ENCODE data around the gene MLLT3. TPM values are rescaled to one million over a fixed set of nuclear protein-coding genes. Genes with fewer than 3 reads are reported as not detected.

MLLT3 gene
- total and polyA plus RNA-seq, 2 donors (not counting 3 experiments of a cell fraction or from before 2014, with no cell fraction given): 6.1 to 10.0 TPM

DNA sequence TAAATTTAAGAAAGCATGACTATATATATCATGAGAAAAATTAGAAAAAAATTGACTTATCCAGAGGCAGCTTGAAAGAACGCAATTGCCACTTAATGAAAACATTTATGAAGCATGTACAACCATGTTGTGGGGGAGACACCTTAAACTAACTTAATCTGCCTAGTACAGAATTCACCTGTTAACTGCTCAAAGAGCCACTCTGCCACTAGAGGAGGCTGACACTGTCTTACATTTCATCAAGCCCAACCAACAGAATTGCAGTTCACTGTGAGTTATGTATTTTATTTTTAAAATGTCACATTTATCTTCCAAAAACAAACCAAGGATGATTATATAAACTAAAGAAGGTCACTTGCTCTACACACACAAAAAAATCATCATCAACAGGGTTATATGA lies 252.9 kb downstream of the MLLT3 start:
- Histone ChIP-seq H4K20me1 (replicated peaks; ENCODE audit: control insufficient read depth, extremely low read depth, insufficient read depth, low read length) (no peaks in the 10 kb centered on the region), H3K4me1 (ENCODE audit: control insufficient read depth, extremely low read depth, insufficient read depth, low read length) (no peaks in the 10 kb centered on the region), H3K4me2 (ENCODE audit: insufficient read depth, low read length) (no peak overlapping the region), H3K4me3 (replicated peaks in 1 of 3; ENCODE audit: insufficient read depth in 1 of 3, low read depth in 1 of 3, low read length in 3 of 3) (no peak overlapping the region), H3K27ac (ENCODE audit: insufficient read depth, low read depth, low read length) (no peak overlapping the region), H3K36me3 (ENCODE audit: control insufficient read depth in 2 of 2, extremely low read depth in 1 of 2, insufficient read depth in 2 of 2, low read length in 2 of 2) (no peaks in the 10 kb centered on the region), H3K9me1 (replicated peaks; ENCODE audit: control insufficient read depth, extremely low read depth, insufficient read depth, low read length) (no peaks in the 10 kb centered on the region), H3K79me2 (ENCODE audit: control insufficient read depth, insufficient read depth, low read length) (no peaks in the 10 kb centered on the region), H3K27me3 (ENCODE audit: control insufficient read depth in 2 of 2, insufficient read depth in 2 of 2, low read length in 2 of 2) (no peaks in the 10 kb centered on the region), H2AFZ (ENCODE audit: low read depth, low read length) (no peak overlapping the region), H3K9ac (replicated peaks; ENCODE audit: extremely low read depth, insufficient read depth, low read length) (no peak overlapping the region), H3K9me3 (replicated peaks; ENCODE audit: control insufficient read depth, insufficient read depth, low read length) (no peaks in the 10 kb centered on the region)
- ChIA-PET POLR2A (no interaction called here), CTCF (no interaction called here)
- no peak for FAIRE-seq
- dilution Hi-C loops (cut with MboI; ENCODE audit: extremely low pct_ligation_motif_present, low sequenced_read_pairs): no loop called here
- no TSS peak for BruUV-seq (replicated peaks)
- no peak for DNase-seq (ENCODE audit: low read depth, low spot score)
- TF ChIP-seq GATA2 (IDR thresholded peaks at IDR 0.05; ENCODE audit: insufficient read depth, insufficient read length, low read depth, low read length): no peak
- intact Hi-C loops (cut with micrococcal nuclease): no loop called here

DNA sequence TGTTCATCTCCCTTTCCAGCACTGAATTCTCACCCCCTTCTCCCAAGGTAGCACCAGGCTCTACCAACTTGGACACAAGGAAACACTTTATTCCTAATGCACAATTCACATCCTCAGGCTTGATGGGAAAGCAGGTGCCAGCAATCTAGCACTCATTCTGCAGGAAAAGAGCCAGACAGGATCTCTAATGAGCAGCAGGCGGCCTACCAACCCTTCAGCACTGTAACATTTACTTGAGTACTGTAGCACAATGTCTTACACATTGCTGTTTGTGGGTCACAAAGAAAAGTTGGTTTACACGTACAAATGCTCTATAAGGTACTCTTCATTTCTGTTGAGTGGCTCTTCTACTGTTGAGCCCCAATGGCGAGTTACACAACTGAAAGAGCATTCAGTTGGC lies 254.4 kb downstream of the MLLT3 start:
- Histone ChIP-seq H3K36me3 (ENCODE audit: control insufficient read depth in 2 of 2, extremely low read depth in 1 of 2, insufficient read depth in 2 of 2, low read length in 2 of 2) (no peaks in the 10 kb centered on the region), H3K9ac (replicated peaks; ENCODE audit: extremely low read depth, insufficient read depth, low read length) (no peak overlapping the region), H3K27ac (ENCODE audit: insufficient read depth, low read depth, low read length) (no peak overlapping the region), H3K79me2 (ENCODE audit: control insufficient read depth, insufficient read depth, low read length) (no peaks in the 10 kb centered on the region), H3K9me3 (replicated peaks; ENCODE audit: control insufficient read depth, insufficient read depth, low read length) (no peaks in the 10 kb centered on the region), H3K4me3 (replicated peaks in 1 of 3; ENCODE audit: insufficient read depth in 1 of 3, low read depth in 1 of 3, low read length in 3 of 3) (no peak overlapping the region), H3K4me1 (ENCODE audit: control insufficient read depth, extremely low read depth, insufficient read depth, low read length) (no peaks in the 10 kb centered on the region), H3K27me3 (ENCODE audit: control insufficient read depth in 2 of 2, insufficient read depth in 2 of 2, low read length in 2 of 2) (no peaks in the 10 kb centered on the region), H3K9me1 (replicated peaks; ENCODE audit: control insufficient read depth, extremely low read depth, insufficient read depth, low read length) (no peaks in the 10 kb centered on the region), H4K20me1 (replicated peaks; ENCODE audit: control insufficient read depth, extremely low read depth, insufficient read depth, low read length) (no peaks in the 10 kb centered on the region), H2AFZ (ENCODE audit: low read depth, low read length) (no peak overlapping the region), H3K4me2 (ENCODE audit: insufficient read depth, low read length) (no peak overlapping the region)
- dilution Hi-C loops (cut with MboI; ENCODE audit: extremely low pct_ligation_motif_present, low sequenced_read_pairs): no loop called here
- intact Hi-C loops (cut with micrococcal nuclease): no loop called here
- TF ChIP-seq POLR2A (IDR thresholded peaks at IDR 0.05; ENCODE audit: low read depth, low read length) (no peak), JUN (IDR thresholded peaks at IDR 0.05; ENCODE audit: borderline replicate concordance, insufficient read depth, insufficient read length, low read depth) (no peak), FOS (IDR thresholded peaks at IDR 0.05; ENCODE audit: borderline replicate concordance, insufficient read depth, low read length) (no peak), POLR2AphosphoS5 (IDR thresholded peaks at IDR 0.05; ENCODE audit: insufficient read depth, low read depth, low read length) (no peak), GATA2 (IDR thresholded peaks at IDR 0.05; ENCODE audit: insufficient read depth, insufficient read length, low read depth, low read length) (no peak), MYC (IDR thresholded peaks at IDR 0.05; ENCODE audit: low read depth, low read length) (no peak), EZH2 (IDR thresholded peaks at IDR 0.05; ENCODE audit: borderline replicate concordance, low read depth, low read length, severe bottlenecking) (no peak)
- TF ChIP-seq, protein P1, sequence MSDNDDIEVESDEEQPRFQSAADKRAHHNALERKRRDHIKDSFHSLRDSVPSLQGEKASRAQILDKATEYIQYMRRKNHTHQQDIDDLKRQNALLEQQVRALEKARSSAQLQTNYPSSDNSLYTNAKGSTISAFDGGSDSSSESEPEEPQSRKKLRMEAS (IDR thresholded peaks at IDR 0.05; ENCODE audit: insufficient read depth, insufficient read length): no peak
- TF ChIP-seq, protein P2, sequence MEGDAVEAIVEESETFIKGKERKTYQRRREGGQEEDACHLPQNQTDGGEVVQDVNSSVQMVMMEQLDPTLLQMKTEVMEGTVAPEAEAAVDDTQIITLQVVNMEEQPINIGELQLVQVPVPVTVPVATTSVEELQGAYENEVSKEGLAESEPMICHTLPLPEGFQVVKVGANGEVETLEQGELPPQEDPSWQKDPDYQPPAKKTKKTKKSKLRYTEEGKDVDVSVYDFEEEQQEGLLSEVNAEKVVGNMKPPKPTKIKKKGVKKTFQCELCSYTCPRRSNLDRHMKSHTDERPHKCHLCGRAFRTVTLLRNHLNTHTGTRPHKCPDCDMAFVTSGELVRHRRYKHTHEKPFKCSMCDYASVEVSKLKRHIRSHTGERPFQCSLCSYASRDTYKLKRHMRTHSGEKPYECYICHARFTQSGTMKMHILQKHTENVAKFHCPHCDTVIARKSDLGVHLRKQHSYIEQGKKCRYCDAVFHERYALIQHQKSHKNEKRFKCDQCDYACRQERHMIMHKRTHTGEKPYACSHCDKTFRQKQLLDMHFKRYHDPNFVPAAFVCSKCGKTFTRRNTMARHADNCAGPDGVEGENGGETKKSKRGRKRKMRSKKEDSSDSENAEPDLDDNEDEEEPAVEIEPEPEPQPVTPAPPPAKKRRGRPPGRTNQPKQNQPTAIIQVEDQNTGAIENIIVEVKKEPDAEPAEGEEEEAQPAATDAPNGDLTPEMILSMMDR (IDR thresholded peaks at IDR 0.05; ENCODE audit: extremely low read depth in 1 of 2, insufficient read depth in 1 of 2, low read depth in 1 of 2, low read length in 2 of 2): no peak
- DNase-seq (ENCODE audit: low read depth, low spot score) (no peak), FAIRE-seq (no peak)
- POLR2A ChIA-PET: no interaction called here
- CTCF ChIA-PET: interaction anchor here (1.2 kb wide), 1 partner anchor 11 kb away, joined by 4 read pairs; no protein-coding TSS in a partner anchor
- BruUV-seq (replicated peaks): no TSS peak

Measured in endothelial cell of umbilical vein (primary cell).